ENCODE measurements around the gene BRSK1.
A peak's percentile ranks its signal among the peaks of the same experiment; 100 is the strongest.

Gene BRSK1

DNA sequence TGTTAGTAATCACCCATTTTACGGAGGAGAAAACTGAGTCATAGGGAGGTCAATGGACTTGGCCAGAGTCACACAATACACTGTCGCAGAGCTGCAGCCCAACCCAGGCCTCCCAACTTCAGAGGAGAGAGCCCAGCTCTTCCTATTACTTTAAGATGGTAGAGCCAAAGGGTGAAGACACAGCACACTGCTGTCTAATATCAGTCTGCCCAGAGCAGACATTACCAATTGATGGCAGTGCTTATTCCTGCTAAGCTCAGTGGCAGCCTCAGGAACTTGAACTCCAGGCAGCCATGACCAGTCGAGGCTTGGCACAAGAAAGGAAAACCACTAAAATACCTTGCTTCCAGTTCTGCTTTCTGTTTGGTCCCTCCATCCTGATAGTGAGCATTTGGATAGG is 22.9 kb downstream of the BRSK1 start:
- no peaks in the 10 kb centered on the region for H3K36me3 ChIP-seq (replicated peaks; ENCODE audit: insufficient read depth, low read length)
- no peak overlapping the region for H3K9ac ChIP-seq (ENCODE audit: low read length)

DNA sequence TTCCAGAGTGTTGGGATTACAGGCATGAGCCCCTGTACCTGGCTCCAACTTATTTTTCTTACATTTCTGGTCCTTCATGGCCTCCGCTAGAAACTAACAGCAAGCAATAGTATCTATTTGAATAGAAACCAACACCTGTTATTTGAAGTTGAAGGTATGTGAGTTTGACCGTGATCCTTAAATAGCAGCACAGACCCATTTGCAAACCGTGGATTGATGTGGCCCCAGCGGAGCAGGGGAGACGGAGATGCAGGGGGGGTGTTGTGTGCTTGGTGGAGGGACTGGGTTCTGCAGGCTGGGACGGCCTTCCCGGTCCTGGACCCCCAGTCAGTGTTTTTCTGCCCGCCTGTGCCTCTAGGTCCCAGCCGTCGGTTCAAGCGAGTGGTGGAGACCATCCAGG is 24.5 kb downstream of the BRSK1 start:
- Histone ChIP-seq H4K20me1 (ENCODE audit: insufficient read depth, low read length) (no peaks in the 10 kb centered on the region), H3K79me2 (ENCODE audit: low read length) (peaks cover 5% of the 10 kb centered on the region; the same call in 1 of the 2 replicates), H3K9ac (ENCODE audit: low read length) (peak overlapping the region; percentile 80), H3K4me1 (ENCODE audit: low read length) (peaks cover 14% of the 10 kb centered on the region), H3K36me3 (replicated peaks; ENCODE audit: insufficient read depth, low read length) (no peaks in the 10 kb centered on the region), H3F3A (ENCODE audit: insufficient read depth, low read length) (peaks cover 12% of the 10 kb centered on the region), H3K27me3 (replicated peaks; ENCODE audit: insufficient read depth, low read length) (no peaks in the 10 kb centered on the region), H3K4me3 (ENCODE audit: low read length) (peak overlapping the region; percentile 53), H3K9me2 (replicated peaks; ENCODE audit: insufficient read depth, low read length) (no peaks in the 10 kb centered on the region), H3K9me3 (replicated peaks; ENCODE audit: insufficient read depth, low read length) (no peaks in the 10 kb centered on the region), H3K4me2 (ENCODE audit: low read depth, low read length) (peak overlapping the region; percentile 73), H3K27ac (ENCODE audit: low read length) (peak overlapping the region; percentile 91), H2AFZ (ENCODE audit: low read length) (0 out of 2 replicates have a peak overlapping the region, but pooled peaks have one; percentile 27)
- TF ChIP-seq CTCF (IDR thresholded peaks at IDR 0.05; ENCODE audit: low read length) = no peak
- no peak for TF ChIP-seq EZH2 (optimal IDR thresholded peaks at IDR 0.05; ENCODE audit: low read depth, low read length)
- TF ChIP-seq EZH2phosphoT487 (IDR thresholded peaks at IDR 0.05; ENCODE audit: low read length) = no peak
- peak; percentile 87 for DNase-seq

More for the DNA sequence above, 22.9 kb downstream of the BRSK1 start:
- TF ChIP-seq EZH2phosphoT487 (IDR thresholded peaks at IDR 0.05; ENCODE audit: low read length) = no peak
- no peak for TF ChIP-seq EZH2 (optimal IDR thresholded peaks at IDR 0.05; ENCODE audit: low read depth, low read length)
- no peak for TF ChIP-seq CTCF (IDR thresholded peaks at IDR 0.05; ENCODE audit: low read length)
- Histone ChIP-seq H3K27ac (ENCODE audit: low read length) (peak overlapping the region; percentile 91; the same call in 1 of the 2 replicates), H2AFZ (ENCODE audit: low read length) (no peak overlapping the region), H3K9me2 (replicated peaks; ENCODE audit: insufficient read depth, low read length) (no peaks in the 10 kb centered on the region), H3K27me3 (replicated peaks; ENCODE audit: insufficient read depth, low read length) (no peaks in the 10 kb centered on the region), H3K4me1 (ENCODE audit: low read length) (peaks cover 14% of the 10 kb centered on the region), H3K79me2 (ENCODE audit: low read length) (peaks cover 9% of the 10 kb centered on the region; the same call in 1 of the 2 replicates), H4K20me1 (ENCODE audit: insufficient read depth, low read length) (no peaks in the 10 kb centered on the region), H3K9me3 (replicated peaks; ENCODE audit: insufficient read depth, low read length) (no peaks in the 10 kb centered on the region), H3F3A (ENCODE audit: insufficient read depth, low read length) (peaks cover 12% of the 10 kb centered on the region), H3K4me2 (ENCODE audit: low read depth, low read length) (no peak overlapping the region), H3K4me3 (ENCODE audit: low read length) (no peak overlapping the region)
- DNase-seq = no peak

- Histone ChIP-seq H3F3A (ENCODE audit: insufficient read depth, low read length) (peaks cover 12% of the 10 kb centered on the region), H3K4me1 (ENCODE audit: low read length) (peaks cover 14% of the 10 kb centered on the region), H3K4me2 (ENCODE audit: low read depth, low read length) (no peak overlapping the region), H3K79me2 (ENCODE audit: low read length) (peaks cover 5% of the 10 kb centered on the region; the same call in 1 of the 2 replicates), H3K36me3 (replicated peaks; ENCODE audit: insufficient read depth, low read length) (no peaks in the 10 kb centered on the region), H3K9me3 (replicated peaks; ENCODE audit: insufficient read depth, low read length) (no peaks in the 10 kb centered on the region), H3K9ac (ENCODE audit: low read length) (no peak overlapping the region), H3K9me2 (replicated peaks; ENCODE audit: insufficient read depth, low read length) (no peaks in the 10 kb centered on the region), H2AFZ (ENCODE audit: low read length) (no peak overlapping the region), H3K27me3 (replicated peaks; ENCODE audit: insufficient read depth, low read length) (no peaks in the 10 kb centered on the region), H3K4me3 (ENCODE audit: low read length) (no peak overlapping the region), H4K20me1 (ENCODE audit: insufficient read depth, low read length) (no peaks in the 10 kb centered on the region), H3K27ac (ENCODE audit: low read length) (no peak overlapping the region; the same call in 1 of the 2 replicates)
- TF ChIP-seq EZH2phosphoT487 (IDR thresholded peaks at IDR 0.05; ENCODE audit: low read length) (no peak), CTCF (IDR thresholded peaks at IDR 0.05; ENCODE audit: low read length) (no peak), EZH2 (optimal IDR thresholded peaks at IDR 0.05; ENCODE audit: low read depth, low read length) (no peak)
- no peak for DNase-seq
Measured at GRCh38 chr19:55309448-55309847, 25.7 kb downstream of the BRSK1 start.

All from MM.1S (cell line).